ENCODE data around the gene TMEM178B. TPM values are rescaled to one million over a fixed set of nuclear protein-coding genes. Genes with fewer than 3 reads are reported as not detected.

The TMEM178B gene
- total RNA-seq, 2 donors from 2014 or later = 0.92 to 0.95 TPM

GRCh38 chr7:141451232-141451631 lies 377.4 kb downstream of the TMEM178B start:
- no peak for TF ChIP-seq CTCF (IDR thresholded peaks at IDR 0.05)
- Histone ChIP-seq H3K4me3 (no peak overlapping the region), H3K27ac (no peak overlapping the region), H3K4me1 (ENCODE audit: control insufficient read depth in 1 of 2, low read depth in 2 of 2) (no peaks in the 10 kb centered on the region), H3K9me3 (no peaks in the 10 kb centered on the region), H3K36me3 (no peaks in the 10 kb centered on the region), H3K27me3 (replicated peaks; ENCODE audit: insufficient read depth) (no peaks in the 10 kb centered on the region)
- ATAC-seq (ENCODE audit: insufficient number of reproducible peaks, low FRiP score, low read depth) (no peak), DNase-seq (ENCODE audit: low spot score) (no peak)

- TF ChIP-seq CTCF (IDR thresholded peaks at IDR 0.05) = no peak
- no peak overlapping the region for H3K4me3 ChIP-seq
- H3K27ac ChIP-seq = no peak overlapping the region
- no peaks in the 10 kb centered on the region for H3K9me3 ChIP-seq
- H3K27me3 ChIP-seq (replicated peaks; ENCODE audit: insufficient read depth) = no peaks in the 10 kb centered on the region
- ATAC-seq (ENCODE audit: insufficient number of reproducible peaks, low FRiP score, low read depth) (no peak), DNase-seq (ENCODE audit: low spot score) (no peak)
- H3K4me1 ChIP-seq (ENCODE audit: control insufficient read depth in 1 of 2, low read depth in 2 of 2) = no peaks in the 10 kb centered on the region
- H3K36me3 ChIP-seq = no peaks in the 10 kb centered on the region
These were observed 379.0 kb downstream of the TMEM178B start for GRCh38 chr7:141452911-141453310.

GRCh38 chr7:141454338-141454737 lies 380.5 kb downstream of the TMEM178B start:
- no peaks in the 10 kb centered on the region for H3K27me3 ChIP-seq (replicated peaks; ENCODE audit: insufficient read depth)
- H3K36me3 ChIP-seq = no peaks in the 10 kb centered on the region
- TF ChIP-seq CTCF (IDR thresholded peaks at IDR 0.05) = no peak
- H3K4me3 ChIP-seq = no peak overlapping the region
- ATAC-seq (ENCODE audit: insufficient number of reproducible peaks, low FRiP score, low read depth) (no peak), DNase-seq (ENCODE audit: low spot score) (no peak)
- H3K27ac ChIP-seq = no peak overlapping the region
- no peaks in the 10 kb centered on the region for H3K4me1 ChIP-seq (ENCODE audit: control insufficient read depth in 1 of 2, low read depth in 2 of 2)
- H3K9me3 ChIP-seq = no peaks in the 10 kb centered on the region

GRCh38 chr7:141455723-141456122 lies 381.9 kb downstream of the TMEM178B start:
- Histone ChIP-seq H3K36me3 (no peaks in the 10 kb centered on the region), H3K4me1 (ENCODE audit: control insufficient read depth in 1 of 2, low read depth in 2 of 2) (no peaks in the 10 kb centered on the region), H3K27ac (no peak overlapping the region), H3K27me3 (replicated peaks; ENCODE audit: insufficient read depth) (no peaks in the 10 kb centered on the region), H3K4me3 (no peak overlapping the region), H3K9me3 (no peaks in the 10 kb centered on the region)
- ATAC-seq (ENCODE audit: insufficient number of reproducible peaks, low FRiP score, low read depth) = no peak
- TF ChIP-seq CTCF (IDR thresholded peaks at IDR 0.05) = no peak
- DNase-seq (ENCODE audit: low spot score) = no peak

GRCh38 chr7:141456298-141456697 lies 382.4 kb downstream of the TMEM178B start:
- DNase-seq (ENCODE audit: low spot score) (no peak), ATAC-seq (ENCODE audit: insufficient number of reproducible peaks, low FRiP score, low read depth) (no peak)
- Histone ChIP-seq H3K9me3 (no peaks in the 10 kb centered on the region), H3K4me3 (no peak overlapping the region), H3K27ac (no peak overlapping the region), H3K4me1 (ENCODE audit: control insufficient read depth in 1 of 2, low read depth in 2 of 2) (no peaks in the 10 kb centered on the region), H3K27me3 (replicated peaks; ENCODE audit: insufficient read depth) (no peaks in the 10 kb centered on the region), H3K36me3 (no peaks in the 10 kb centered on the region)
- no peak for TF ChIP-seq CTCF (IDR thresholded peaks at IDR 0.05)
